HG03469 (cell line): ENCODE results near the gene FOSL1.

Source experiments
- ATAC-seq: cut with Tn5 transposase; IDR thresholded peaks from one replicate; pipeline ENCODE4 v1.9.1; 2021; ENCODE audit warnings: mild to moderate bottlenecking, moderate library complexity, moderate number of reproducible peaks; ENCODE audit not compliant: unreplicated experiment

The FOSL1 gene

DNA sequence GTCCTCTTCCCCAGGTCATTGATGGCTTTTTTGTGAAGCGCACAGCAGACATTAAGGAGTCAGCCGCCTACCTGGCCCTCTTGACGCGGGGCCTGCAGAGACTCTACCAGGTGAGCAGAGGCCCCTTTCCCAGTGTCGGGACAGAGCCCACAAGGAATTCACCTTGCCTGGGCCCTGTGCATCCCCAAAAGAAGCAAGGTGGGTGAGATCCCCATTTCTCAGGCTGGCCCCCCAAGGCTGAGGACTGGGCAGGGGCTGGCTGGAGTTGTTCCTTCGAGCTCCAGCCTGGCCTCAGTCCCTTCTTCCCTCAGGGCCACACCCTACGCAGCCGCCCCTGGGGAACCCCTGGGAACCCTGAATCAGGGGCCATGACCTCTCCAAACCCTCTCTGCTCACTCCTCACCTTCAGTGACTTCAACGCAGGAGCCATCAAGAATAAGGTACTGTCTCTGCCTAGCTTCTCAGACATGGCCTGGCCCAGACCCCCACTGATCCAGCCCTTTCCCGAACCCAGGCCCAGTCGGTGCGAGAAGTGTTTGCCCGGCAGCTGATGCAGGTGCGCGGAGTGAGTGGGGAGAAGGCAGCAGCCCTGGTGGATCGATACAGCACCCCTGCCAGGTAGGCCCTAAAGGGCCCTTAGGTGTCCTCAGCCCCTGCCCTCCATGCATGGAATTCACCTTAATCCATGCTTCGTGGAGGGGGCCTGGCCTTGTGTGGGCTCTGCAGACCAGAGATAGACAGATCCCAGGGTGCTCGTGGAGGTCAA, 35.3 kb downstream of the FOSL1 start:
- ATAC-seq = no peak

DNA sequence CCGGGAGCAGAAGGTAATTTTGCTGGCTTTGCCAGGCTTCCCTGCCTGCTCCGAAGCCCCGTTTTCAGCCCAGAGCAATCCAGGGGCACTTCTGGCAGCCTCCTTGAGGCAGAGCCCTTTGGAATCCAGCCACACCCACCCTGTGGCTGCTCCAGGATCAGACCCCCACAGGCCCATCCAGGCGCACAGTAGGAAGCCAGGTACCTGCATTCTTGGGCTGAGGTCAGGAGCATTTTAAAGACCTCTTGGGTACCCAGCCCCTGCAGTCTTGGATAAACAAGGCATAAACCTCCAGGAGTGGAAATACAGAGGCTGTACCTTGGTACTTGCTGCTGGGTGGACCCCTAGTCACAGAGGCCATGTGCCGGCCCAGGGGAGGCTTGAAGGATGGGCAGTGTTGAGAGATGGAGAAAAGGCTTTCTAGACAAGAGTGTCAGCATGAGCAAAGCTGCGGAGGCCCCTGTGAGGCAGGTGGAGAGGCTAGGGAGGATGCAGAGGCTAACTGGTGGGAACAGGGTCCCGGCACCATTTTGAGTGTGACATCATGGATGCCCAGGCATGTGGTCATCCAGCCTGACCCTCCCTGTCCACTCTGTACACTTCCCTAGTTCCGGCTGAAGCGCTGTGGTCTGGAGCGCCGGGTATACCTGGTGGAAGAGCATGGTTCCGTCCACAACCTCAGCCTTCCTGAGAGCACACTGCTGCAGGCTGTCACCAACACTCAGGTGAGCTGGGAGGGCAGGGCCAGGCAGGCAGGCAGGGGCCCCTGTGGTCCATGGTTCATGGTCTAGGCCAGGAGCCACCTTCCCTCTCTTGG, 36.1 kb downstream of the FOSL1 start:
- no peak for ATAC-seq

DNA sequence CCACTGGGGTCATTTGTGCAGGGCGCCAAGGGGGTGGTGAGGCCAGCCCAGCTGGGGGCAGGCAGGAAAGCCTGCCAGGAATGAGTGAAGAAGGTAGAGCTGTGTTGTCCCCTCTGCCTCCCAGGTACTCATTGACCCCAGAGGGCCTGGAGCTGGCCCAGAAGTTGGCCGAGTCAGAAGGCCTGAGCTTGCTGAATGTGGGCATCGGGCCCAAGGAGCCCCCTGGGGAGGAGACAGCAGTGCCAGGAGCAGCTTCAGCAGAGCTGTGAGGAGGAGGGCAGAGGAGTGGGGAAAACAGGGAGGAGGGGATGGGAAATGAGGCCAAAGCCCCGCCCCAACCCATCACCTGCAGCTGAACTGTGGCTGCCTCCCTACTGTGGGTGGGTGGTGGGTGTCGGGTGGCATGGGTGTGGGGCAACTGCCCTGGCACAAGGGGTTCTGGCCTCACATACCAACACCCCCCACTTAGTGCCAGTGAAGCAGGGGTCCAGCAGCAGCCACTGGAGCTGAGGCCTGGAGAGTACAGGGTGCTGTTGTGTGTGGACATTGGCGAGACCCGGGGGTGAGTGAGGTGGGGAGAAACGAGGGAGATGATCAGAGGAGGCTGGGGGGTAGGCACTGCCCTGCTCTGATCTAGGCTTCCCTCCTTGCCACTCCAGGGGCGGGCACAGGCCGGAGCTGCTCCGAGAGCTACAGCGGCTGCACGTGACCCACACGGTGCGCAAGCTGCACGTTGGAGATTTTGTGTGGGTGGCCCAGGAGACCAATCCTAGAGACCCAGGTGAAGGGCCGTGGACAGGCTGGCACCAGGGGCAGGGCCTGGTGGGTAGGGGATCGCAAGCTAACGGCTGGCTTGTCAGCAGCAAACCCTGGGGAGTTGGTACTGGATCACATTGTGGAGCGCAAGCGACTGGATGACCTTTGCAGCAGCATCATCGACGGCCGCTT, 37.0 kb downstream of the FOSL1 start:
- ATAC-seq = no peak

- no peak for ATAC-seq
Measured at GRCh38 chr11:65862191-65862735, 37.9 kb downstream of the FOSL1 start.

DNA sequence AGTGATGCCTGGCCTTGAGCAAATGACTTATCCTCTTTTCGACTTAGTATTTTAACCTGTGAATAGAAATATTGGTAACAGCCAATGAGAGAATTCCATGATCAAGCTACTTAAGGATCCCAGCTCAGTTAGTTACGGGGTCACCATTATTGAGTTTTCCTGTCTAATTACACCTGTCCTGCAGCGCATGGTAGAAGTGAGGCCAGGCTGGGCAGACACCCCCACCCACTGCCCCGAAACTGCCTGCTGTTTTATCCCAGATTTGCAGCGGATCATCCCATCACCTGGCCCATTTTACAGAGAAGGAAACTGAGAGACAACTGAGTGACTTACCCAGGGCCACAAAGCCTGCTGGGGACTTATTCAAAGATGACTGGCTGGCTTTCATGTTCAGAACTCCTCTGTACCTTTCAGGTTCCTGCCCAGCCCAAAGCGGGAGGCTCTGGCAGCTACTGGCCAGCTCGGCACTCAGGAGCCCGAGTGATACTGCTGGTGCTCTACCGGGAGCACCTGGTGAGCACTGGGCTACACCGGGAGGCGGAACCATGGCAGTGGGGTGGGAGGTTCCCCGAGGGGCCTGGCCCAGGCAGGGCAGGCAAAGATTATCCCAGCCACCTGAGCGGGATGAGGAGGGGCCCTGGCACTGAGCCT, 38.5 kb downstream of the FOSL1 start:
- ATAC-seq = no peak

GRCh38 chr11:65861165-65861505, 39.1 kb downstream of the FOSL1 start:
- no peak for ATAC-seq

GRCh38 chr11:65860278-65861164, 39.7 kb downstream of the FOSL1 start, which contains the start of gene MUS81:
TSS of gene MUS81 (plus strand) at chr11:65860433. CDS start at chr11:65860754, 321 bp downstream.
- no peak for ATAC-seq

DNA sequence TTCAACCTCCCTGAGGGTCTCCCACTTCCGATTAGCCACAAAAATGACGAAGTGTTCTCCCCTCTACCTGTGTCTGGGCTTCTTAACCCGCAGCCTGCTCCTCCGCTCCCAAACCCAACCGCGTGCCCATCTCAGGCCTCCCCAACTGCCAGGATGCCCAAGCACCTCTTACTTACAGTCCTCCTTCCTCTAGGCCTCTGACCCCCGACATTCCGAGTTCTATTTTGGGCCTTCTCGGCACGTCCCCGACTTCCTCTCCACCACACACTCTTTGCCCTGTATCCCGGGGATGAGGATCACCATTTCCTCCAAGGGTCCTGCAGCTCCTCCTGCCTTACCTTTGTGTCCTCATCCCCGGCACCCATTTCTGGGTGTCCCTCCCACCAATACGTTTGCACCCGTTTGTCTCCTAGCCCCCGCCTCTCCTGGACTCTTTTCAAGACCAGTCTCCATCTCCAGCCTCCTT, 40.3 kb downstream of the FOSL1 start:
- no peak for ATAC-seq

DNA sequence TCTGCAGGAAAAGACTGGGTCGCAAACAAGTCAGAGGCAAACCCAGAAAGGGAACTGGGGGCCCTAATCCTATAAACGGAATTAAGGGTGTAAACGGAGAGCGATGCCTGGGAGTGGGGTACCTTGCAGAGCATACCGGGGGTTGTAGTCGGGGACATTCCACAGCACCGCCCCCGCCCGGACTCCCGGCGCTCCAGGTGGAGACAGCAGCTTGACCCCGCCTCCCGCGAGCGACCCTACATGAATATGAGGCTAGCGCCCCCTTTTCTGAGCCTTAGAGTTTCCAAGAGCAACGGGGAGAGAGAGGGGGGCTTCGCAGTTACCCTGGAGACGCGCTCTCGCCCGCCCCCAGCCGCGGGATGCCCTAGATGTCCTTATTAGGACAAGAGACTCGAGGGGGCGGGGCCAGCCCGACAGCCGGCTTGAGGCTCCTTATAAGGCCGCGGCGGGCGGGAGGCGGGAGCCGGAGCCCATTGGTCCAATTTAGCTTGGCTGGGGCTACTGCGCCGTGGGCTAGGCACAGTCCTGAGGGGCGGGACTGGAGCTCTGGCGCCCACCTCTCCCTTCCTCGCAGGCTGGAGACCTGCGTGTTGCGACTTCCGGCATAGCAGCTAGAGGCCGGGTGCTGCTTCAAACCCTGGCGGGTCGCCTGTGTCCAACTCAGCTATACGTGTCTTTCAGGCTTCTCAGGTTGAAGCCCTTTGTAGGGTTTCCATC, 40.9 kb downstream of the FOSL1 start:
- ATAC-seq = peak; percentile 37

GRCh38 chr11:65858681-65859087, 41.5 kb downstream of the FOSL1 start:
- ATAC-seq = no peak

GRCh38 chr11:65857853-65858680, 42.1 kb downstream of the FOSL1 start, which contains the start of gene CFL1:
TSS of gene CFL1 (minus strand) at chr11:65858180. CDS start at chr11:65858099, 81 bp downstream.
- peak; percentile 34 for ATAC-seq

DNA sequence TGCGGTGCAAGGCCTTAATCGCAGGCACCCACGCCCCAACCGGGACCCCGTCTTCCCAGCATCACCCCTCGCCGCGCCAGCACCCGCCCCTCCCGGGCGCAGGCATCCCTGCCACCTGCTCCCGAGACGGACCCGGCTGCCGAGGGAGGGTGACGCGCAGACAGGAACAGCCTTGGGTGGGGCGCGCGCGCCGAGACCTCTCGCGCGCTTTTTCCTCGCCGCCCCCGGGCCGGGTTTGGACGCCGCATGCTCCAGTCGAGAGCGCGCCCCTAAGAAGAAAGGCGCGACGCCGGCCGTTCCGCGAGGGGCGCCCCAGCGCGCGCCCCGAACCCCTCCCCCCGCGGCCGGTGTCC, 42.7 kb downstream of the FOSL1 start:
- no peak for ATAC-seq

DNA sequence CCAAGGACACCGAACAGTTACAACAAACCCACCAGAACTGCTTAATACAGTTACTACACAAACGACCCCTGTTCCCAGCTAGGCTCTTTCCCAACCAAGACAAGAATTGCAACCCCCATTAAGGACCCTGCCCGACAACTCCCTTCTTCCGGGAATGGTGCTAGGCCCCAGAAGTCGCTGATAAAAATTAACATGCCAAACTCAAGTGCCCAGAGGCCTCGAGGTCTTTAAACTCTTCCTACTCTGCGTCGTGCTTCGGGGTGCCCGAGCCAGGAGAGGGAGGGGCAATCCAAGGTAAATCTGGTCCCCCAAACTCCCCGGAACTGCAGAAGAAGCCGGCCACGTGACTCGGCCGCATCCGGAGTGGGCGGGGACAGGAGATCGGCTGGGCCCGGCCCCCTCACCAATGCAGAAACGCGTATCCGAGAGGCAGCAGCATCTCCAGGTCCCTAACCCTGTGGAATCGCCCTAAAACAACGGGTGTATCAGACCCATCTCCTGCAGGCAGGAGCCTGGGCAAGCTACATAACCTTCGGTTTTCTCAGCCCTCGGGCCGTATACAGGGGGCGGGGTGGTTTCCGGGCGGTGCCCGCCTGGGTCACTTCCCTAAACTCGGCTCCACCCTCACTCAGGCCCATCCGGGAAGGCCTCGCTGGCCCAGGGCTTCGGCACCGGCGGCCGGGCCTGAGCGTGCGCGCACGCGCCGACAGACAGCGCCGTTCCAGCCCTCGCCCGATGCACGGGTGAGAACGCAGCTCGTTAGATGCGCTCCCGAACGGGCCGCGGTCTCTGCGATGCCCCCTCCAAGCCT, 43.3 kb downstream of the FOSL1 start:
- no peak for ATAC-seq

- ATAC-seq = no peak
Measured at GRCh38 chr11:65855927-65856363, 44.2 kb downstream of the FOSL1 start.

- no peak for ATAC-seq
Measured at GRCh38 chr11:65854852-65855837, 45.0 kb downstream of the FOSL1 start.
